HG03095 (cell line): Measurements from ENCODE around the gene PSMB3.
"Not testable (repeated sequence)": the region's sequence is repeated elsewhere in the genome, so short reads cannot be mapped to it uniquely, and the experiment has no call there.

Source experiments
- ATAC-seq: cut with Tn5 transposase; IDR thresholded peaks from one replicate; pipeline ENCODE4 v1.9.1; 2021; ENCODE audit warnings: moderate library complexity; ENCODE audit not compliant: unreplicated experiment

PSMB3 gene

DNA sequence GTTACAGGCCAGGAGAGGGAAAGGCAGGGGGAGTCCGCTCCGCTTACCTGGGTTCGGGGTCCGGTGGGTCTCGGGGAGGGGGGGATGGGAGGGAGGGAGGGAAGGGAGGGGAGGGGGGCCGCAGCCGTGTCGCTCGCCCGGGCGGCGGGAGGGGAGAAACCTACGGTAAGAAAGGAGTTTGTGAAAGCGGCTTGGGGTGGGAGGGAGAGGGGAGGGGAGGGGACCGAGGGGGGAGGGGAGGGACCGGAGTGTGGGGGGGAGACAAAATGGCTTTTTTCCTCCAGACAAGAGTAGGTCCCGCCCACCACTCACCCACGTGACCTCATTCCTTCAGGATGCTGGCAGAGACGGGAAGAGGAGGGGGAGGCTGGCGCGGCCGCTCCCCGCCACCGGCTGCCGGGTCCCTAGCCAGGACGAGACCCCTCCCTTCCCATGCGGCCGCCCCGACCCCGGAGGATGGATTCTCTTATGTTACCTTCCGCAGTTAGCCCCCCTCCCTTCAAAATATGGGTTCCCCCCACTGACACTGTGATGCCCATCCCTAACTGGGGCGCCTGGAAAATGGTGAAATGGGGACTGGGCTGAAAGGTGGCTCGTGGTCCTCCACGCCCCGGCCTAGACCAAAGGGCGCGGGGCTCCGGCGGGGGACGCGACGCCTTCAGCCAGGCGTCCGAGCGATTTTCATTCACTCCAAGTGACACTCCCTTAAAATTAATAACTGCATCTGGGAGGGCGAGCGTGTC, 4.2 kb upstream of the PSMB3 start, which contains the start of gene PCGF2:
TSS of gene PCGF2 (minus strand) at position 188 of the 743 bp plus-strand sequence. CDS start 7,934 bp downstream, outside the sequence.
- ATAC-seq = no peak

- ATAC-seq = no peak
Observed at GRCh38 chr17:38748892-38749222, 3.7 kb upstream of the PSMB3 start.

DNA sequence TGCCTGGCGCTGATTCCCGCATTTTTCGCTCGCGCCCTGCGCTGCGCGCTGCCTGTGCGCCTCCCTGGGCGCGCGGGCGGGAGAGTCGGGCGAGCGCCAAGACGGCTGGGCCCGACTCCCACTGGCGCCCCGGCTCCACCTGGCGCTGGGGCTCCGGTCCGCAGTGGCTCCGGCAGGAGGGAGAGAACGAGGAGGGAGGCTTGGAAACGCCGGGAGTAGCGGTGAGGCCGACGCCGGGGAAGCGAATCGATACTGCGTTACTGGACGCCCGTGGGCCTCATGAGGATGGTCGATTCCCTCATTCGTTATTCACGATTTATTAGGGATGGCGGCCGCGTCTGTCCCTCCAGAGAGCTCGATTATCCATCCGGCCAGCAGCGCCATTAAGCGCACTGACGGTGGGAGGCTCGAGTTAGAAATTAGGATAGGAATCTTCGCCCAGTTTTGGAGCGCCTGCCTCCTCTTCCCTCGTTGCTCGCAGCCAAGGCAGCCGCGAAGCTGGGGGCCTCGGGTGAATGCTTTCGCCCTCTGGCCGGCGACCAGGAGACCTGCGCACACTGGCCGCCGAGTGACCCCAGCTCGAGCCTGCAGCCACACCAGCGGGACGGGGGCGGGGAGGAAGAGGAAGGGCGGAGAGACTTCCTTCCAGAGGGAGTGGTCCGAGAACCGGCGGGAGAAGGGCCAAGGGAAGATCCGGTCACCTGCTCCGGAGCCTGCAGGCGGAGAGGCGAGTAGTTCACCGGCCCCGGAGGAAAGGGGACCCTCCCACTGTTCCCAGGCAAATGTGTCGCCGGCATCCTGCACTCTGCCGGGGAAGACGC, 3.1 kb upstream of the PSMB3 start:
- ATAC-seq = no peak

DNA sequence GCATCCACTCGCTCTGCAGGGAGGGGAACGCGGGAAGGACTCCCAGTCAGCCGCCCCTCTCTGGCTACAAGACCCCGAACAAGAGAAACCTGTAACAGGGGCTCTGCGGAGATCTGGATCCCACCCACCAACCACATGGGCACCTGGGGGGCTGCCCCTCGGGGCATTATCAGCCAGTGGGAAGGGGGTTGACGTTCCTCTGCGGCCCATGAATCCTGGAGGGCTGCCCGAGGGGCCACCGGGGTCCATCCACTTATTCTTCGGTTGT, 2.6 kb upstream of the PSMB3 start:
- ATAC-seq = no peak

DNA sequence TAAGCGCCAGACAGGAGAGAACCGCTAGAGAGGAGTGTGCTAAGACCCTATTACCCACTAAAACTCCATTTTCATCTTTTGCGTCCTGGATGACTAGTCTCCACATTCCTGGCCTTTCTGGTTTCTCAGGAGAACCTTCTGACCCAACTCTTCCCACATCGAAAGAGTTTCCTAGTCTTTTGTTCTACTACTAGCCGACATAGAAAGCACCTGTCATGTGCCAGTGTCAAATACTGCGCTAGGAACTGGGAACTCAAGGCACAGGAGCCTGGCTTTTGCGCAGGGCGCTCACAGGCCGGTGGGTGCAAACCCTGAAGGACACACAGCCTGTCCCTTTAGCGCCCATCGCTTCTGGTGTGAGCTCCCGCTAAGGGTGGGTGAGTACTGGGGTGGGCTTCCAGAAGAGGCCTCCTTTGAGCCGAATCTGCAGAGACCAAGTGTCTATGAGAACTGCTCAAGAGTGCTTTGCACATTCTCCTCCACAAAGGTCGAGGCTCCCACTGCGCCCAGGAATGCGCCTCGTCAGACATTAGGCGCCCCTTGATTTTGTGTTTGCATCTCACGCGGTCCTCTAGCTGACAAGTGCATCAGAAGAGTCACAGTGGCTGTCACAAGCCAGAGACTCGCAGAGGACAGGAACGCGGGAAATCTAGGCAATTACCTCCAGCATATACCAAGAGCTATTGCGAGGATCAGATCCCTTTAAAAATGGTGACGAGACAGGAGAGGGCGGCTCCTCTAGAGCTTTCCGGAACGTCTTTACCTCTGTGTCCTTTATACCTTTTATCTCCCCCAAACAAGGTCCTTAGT, 2.0 kb upstream of the PSMB3 start:
- no peak for ATAC-seq

GRCh38 chr17:38751144-38751807, 1.3 kb upstream of the PSMB3 start:
- ATAC-seq = no peak

DNA sequence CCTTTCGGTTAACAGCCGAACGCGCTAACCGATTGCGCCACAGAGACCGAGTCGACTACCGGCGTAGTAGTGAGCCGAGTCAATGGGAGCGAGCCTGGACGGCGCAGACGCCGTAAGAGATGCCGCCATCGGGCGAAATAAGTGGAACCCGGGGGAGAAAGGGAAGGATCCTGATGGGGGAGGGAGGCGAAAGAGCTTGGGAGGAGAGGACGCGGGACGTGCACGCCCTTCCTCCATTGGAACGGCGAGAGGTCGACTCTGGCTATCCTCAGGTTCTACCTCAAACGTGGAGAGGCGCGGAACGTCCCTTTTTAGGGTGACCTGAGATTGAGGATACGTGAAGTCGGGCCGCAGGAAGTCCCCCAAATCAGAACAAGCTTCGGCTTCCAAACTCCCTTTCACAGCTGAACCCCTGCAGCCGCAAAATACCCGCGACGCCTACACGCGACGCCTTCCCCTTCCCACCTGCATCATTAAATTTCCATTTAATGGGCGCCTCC, 683 bp upstream of the PSMB3 start:
- ATAC-seq = peak; percentile 16

- no peak for ATAC-seq
Observed at GRCh38 chr17:38753071-38753506, 548 bp downstream of the PSMB3 start.

DNA sequence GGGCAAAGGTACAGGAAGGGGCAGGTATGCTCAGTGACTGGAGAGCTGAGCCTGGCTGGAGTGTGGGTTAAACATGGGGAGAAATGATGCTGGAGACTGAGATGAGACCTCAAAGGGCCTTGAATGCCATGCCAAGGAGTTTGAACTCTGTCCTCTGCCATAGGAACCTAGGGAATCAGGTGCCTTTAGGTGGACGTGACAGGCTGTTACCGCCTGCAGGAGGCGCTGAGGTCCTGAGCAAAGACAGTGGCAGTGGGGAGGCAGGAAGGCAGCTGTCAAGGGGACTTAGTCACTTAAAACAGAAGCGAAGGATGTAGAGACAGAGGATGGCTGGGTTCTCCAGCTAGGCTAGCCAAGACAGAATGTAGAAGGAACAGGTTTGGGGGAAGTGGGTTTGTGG, 9.1 kb downstream of the PSMB3 start:
- no peak for ATAC-seq

DNA sequence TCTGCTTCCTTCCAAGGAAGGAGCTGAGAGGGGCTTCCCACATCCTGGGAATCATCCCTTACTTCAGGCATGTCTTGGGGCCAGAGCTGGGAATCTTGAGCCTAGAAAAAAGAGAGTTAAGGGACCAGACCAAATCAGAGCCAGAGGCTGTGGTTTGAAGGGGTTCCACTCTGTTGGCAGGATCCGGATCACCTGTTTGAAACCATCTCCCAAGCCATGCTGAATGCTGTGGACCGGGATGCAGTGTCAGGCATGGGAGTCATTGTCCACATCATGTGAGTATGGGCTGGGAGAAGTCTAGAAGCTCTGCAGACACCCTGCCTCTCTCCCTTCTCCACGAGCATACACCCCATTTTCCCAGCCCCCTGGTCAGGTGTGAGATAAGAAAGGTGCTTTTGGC, 9.7 kb downstream of the PSMB3 start:
- ATAC-seq = no peak

DNA sequence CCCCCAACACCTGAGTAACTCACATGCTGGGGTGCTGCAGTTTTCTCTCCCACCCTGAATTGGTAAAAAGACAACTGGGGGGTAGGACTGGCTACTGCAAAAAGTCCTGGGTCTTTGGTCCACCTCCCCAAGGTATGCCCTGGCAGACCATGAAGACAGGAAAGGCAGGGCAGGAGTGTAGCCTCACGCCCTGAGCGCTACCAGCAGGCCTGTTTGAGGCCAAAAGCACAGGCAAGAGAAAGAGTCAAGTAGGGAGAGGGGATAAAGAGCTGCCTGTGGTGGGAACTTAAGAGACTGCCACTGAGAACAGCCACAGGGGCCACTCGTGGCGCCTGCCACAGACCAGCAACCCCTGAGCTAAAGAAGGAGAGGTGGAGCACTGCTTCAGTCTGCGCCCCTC, 13.8 kb downstream of the PSMB3 start:
- ATAC-seq = no peak

- ATAC-seq = no peak
Observed at GRCh38 chr17:38768417-38768816, 15.9 kb downstream of the PSMB3 start.

DNA sequence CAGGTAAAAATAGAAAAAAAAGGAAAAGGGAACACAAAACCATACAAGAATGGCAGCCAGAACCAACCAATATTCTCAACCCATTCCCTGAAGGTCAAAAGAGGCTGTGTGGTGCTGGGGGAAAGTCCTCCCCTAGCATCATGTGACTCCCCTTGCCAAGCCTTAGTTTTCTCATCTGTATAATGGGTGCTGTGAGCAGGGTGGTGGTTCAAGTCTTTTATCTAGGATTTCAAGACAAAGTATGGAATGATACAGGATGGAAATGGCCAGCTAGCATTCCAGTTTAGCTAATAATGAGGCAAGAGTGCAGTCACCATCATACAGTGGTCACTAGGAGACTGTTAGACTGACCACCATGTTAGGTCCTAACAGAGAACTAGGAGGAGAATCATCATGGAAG, 20.7 kb downstream of the PSMB3 start:
- ATAC-seq = no peak

- ATAC-seq = no peak
Observed at GRCh38 chr17:38777641-38778250, 25.2 kb downstream of the PSMB3 start.

- ATAC-seq = no peak
Observed at GRCh38 chr17:38779965-38780752, 27.6 kb downstream of the PSMB3 start.

DNA sequence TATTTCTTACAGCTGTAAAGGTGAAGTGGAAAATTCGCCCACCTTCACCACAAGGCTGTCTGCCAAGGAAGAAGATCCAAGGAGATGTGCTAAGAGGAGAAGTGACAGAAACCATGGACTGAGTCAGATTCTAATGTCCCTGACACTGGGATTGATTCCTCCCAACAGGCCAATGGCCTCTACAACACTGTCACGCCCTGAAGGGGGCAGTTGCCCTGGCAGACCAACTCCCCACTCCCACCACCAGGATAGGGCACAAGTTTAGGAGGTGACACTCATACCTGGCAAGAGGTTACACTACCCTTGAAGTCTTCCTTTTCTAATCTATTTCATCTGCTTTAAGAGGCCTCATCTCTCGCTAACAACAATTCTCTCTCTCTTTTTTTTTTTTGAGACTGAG, 30.7 kb downstream of the PSMB3 start:
- ATAC-seq = no peak

DNA sequence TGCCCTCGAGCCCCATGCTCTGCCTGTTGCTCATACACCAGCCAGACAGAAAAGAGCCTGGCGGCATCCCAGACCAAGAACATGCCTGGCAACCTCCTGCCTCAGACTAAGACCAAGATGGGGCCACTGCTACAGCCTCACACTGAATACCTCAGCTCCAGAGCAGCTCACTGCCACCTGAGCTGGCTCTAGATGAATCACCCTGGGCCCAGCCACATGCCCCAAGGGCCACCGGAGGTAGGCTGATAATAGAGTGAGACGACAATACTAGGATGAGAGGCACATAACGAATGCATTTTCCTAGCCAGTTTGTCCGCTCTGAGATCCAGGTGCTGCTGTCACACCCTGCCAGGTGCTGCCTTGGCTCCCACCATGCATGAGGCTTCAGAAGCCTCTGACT, 33.8 kb downstream of the PSMB3 start:
- no peak for ATAC-seq

DNA sequence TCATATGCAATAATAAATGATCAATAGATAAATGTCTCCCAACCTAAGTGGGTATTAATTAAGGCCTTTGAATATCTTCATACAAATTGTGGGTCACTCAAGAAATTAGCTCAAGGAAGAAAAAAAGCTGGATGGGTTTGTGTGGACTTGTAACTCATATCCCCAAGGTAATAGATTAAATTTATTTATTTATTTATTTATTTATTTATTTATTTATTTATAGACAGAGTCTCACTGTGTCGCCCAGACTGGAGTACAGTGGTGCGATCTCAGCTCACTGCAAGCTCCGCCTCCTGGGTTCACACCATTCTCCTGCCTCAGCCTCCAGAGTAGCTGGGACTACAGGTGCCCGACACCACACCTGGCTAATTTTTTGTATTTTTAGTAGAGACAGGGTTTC, 35.5 kb downstream of the PSMB3 start:
- ATAC-seq = not testable (repeated sequence)

GRCh38 chr17:38789185-38789584, 36.6 kb downstream of the PSMB3 start:
- ATAC-seq = no peak
